ENCODE results near the gene RAB7B.
"Not testable (repeated sequence)": the region's sequence is repeated elsewhere in the genome, so short reads cannot be mapped to it uniquely, and the experiment has no call there.

RAB7B gene, protein sequence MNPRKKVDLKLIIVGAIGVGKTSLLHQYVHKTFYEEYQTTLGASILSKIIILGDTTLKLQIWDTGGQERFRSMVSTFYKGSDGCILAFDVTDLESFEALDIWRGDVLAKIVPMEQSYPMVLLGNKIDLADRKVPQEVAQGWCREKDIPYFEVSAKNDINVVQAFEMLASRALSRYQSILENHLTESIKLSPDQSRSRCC

GRCh38 chr1:206002871-206003801 is at the start of gene RAB7B:
Gene RAB7B, minus strand, starts transcription at chr1:206003395. Its CDS starts 9,260 bp downstream, at chr1:205994135.
- DNase-seq = peak; percentile 57

DNA sequence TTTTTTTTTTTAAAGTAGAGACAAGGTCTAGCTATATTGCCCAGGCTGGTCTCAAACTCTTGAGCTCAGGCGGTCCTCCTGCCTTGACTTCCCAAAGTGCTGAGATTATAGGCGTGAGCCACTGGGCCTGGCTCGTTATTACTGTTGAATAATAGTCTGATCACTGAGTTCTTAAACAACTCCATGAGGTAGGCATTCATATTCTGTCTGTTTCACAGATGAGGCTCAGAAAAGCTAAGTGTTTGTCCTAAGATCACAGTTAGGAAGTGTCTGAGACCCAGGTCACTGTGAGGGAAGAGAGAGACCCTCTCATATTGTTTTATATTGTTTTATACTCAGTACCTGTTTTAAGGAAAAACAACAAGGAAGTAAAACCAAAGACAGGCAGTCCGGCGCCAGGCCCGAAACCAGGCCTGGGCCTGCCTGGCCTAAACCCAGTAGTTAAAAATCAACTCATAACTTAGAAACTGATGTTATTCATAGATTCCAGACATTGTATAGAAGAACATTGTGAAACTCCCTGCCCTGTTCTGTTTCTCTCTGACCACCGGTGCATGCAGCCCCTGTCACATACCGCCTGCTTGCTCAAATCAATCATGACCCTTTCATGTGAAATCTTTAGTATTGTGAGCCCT is 49.2 kb upstream of the RAB7B start:
- not testable (repeated sequence) for DNase-seq

- DNase-seq = peak; percentile 52
These were observed 47.5 kb upstream of the RAB7B start for GRCh38 chr1:206050655-206051235.

DNA sequence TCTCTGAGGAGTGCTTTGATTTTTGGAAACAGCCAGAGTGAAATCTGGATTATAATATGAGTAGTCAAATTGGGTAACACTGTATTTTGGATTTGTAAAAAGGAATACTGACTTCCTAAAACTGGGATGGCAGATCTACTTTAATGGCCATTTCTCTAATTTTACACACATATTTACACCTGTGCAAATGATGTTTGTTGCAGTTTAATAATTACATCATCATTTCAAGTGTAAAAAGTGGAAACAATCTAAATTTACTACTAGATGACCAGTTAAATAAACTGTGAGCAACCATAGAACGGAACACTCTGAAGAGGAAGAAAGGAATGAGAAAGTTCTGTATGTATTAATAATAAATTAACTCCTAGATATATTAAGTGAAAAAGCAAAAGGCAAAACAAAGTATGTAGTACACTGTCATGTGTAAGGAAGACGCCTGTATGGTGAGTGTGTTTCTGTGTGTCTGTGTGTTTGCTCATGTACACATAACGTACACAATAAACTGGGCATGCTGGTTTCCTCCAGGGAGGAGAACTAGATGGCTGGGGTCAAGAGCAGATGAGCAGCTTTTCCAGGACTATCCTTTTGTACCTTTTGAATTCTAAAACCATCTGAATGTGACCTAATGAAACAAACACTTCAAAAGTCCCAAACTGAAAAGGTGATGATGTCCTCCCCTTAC is 46.9 kb upstream of the RAB7B start:
- no peak for DNase-seq

- no peak for DNase-seq
These were observed 46.1 kb upstream of the RAB7B start for GRCh38 chr1:206049293-206049692.

- no peak for DNase-seq
These were observed 45.4 kb upstream of the RAB7B start for GRCh38 chr1:206048582-206048981.

GRCh38 chr1:206047271-206047670 is 44.1 kb upstream of the RAB7B start:
- DNase-seq = no peak

DNA sequence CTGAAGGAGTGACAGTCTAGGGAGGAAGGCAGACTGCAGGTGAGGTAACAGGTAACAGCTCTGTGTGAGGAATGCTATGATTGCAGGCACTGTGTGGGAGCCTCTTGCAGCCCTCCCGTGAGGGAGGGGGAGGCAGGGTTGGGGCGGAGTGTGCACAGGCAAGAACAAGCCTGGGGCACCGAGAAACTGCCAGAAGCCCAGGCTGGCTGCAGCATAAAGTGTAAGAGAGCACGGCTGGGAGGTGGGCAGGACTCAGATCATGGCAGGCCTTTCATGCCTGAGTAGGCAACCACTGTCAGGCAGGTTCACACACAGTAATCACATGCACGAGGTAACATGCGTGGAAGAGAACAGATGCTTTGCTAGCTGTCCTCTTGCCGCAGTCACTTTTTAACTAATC is 38.4 kb upstream of the RAB7B start:
- no peak for DNase-seq

DNA sequence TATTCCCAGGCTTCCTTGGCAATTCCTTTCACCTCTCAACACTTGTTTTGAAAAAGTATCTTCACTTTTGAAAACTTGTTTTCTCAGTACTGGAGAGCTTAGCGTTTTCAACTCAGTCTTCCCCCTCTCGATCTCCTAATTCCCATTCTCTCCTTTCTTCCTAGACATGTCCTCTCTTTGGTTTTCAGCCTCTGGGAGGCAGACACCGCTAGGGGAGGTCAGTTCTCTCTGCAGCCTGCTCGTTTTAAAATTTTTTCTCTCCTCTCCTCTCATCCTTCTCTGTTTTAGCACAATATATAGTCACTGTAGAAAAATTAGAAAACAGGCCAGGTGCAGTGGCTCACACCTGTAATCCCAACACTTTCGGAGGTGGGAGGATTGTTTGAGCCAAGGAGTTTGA is 37.1 kb upstream of the RAB7B start:
- DNase-seq = no peak

DNA sequence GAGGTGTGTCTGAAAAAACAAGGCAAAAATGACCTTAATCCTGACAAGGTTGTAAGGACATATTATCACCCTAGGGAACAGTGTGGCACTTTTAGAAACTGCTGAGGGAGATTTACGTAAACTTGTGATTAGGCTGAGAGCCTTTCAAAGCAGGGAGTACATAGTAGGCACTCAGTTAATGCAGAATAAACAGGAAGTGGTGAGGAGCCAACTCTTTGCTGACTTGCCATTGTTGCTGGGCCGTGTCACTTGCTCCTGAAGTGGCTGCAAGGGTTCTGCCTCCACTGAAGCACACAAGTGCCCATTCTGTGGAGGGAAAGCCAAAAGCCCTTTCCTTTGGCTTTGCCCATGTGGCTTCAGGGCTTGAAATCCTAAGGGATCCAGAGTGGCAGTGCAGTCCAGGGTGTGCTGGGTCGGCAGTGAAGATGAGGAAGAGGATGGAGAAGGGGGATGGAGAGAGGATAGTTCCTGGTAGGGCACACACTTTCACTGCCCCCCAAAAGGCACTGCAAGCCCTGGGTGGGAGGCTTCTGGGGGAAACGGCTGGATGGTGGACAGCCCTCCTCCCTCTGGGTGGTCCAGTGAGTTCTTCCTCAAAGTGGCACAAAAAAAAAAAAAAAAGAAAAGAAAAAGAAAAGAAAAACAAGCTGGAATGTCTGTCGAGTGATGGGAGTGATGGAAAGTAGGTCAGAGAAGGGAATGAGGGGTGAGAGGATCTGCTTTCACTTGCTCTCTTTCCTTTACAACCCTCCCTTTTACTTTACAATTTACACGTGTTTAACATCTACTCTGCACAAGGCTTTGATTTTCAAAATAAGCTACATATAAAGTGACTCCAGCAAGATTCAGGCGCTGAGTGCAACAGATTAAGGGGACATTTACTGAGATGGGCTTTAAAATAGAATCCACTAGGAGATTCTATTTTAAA is 36.1 kb upstream of the RAB7B start:
- no peak for DNase-seq

- no peak for DNase-seq
These were observed 34.4 kb upstream of the RAB7B start for GRCh38 chr1:206037581-206037980.

GRCh38 chr1:206036663-206037455 is 33.7 kb upstream of the RAB7B start:
- no peak for DNase-seq

DNA sequence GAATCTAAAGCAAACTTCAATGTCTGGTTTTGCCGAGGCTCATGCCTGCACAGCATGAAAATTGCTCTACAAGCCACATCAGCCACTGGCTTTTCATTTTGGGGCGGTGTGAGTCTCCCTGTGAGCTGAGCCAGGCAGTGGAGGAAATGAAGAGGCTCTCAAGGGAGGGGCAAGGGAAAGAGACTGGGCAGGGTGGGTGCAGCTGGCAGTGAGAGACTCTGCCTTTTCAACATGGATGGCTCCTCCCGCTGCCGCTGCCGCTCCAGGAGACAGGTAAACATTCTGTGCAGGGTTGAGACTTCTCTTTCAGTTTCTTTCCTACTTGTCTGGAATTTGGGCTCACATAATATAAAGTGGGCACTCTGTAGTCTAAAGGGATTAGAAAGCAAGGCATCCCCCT is 31.8 kb upstream of the RAB7B start:
- DNase-seq = peak; percentile 65

DNA sequence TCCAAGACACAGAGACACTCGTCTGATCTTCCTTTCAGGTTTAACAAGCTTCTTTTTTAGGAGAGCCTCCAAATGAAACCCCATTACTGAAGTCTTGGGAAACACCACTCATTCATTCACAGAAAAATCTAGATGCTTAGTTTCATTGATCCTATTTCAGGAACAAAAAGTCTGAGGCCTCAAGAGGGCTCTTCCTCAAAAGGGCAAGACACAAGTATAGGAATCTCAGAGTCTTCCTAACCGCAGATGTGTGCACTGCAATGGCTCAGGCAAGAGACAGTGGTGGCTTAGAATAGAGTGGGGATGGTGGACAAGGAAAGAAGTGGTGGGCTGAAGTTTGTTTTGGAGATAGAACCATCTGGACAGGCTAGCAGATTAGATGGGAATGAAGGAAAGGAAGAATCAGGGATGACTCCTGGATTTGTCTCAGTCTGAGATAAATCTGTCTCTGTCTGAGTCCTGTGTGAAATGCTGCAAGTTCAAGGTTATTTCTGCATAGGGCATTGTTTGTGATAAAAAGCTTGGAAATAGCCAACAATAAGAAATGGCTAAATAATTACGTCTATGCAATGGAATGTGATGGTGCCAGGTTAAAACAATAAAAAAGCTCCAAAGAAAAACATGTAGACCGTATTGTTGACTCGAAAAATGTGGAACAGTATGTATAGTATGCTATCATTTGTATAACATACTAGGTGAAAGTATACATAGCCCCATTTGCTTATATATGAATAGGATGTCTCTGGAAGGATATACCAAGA is 29.4 kb upstream of the RAB7B start:
- DNase-seq = no peak

DNA sequence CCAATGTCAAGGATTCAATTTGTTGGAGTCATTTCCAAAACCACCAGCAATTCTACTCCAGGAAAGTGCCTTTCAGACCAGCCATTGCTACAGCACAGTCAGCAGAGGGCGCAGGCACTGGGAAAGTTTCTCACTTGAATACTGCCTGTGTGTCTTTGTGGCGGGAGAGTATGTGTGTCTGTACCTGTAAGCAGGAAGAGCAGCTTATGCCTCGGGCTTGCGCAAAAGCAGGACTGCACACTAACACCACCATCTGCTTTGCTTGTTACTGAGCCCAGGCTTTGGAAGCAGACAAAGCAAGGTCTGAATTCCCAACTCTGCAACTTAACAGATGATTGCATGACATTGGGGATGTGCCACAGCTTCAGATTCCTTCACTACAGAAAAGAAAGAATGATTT is 27.5 kb upstream of the RAB7B start:
- peak; percentile 93 for DNase-seq

DNA sequence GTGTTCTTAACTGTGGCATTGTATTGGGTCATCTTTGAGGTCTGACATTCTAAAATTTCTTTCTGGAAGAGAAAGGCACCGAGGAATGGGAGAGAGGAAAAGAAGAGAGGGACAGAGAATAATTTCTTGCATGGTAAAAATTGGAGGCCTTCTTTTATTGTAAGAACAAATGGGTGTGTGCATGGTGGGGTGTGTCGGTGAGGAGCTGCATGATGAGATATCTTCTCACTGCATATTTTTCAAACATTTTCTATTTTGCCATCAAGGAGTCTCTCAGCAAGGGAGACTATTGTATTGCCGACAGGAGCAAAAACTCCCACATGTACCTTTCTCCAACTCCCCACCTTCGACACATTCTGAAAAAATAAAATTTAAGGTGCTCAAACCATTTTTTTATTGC is 27.0 kb upstream of the RAB7B start:
- peak; percentile 70 for DNase-seq

GRCh38 chr1:206029484-206029883 is 26.3 kb upstream of the RAB7B start:
- peak; percentile 33 for DNase-seq

GRCh38 chr1:206025283-206025820 is 22.2 kb upstream of the RAB7B start:
- DNase-seq = no peak

- no peak for DNase-seq
These were observed 20.5 kb upstream of the RAB7B start, which contains the start of gene CTSE for GRCh38 chr1:206023695-206024094. Gene CTSE, minus strand, starts transcription at chr1:206023895. Its CDS starts 104 bp downstream, at chr1:206023791.

GRCh38 chr1:206022766-206023165 is 19.6 kb upstream of the RAB7B start:
- no peak for DNase-seq
